ENCODE data around the gene RHOBTB3. TPM values are rescaled to one million over a fixed set of nuclear protein-coding genes. Genes with fewer than 3 reads are reported as not detected.
A peak's percentile ranks its signal among the peaks of the same experiment; 100 is the strongest.

RHOBTB3 gene
- total RNA-seq, 4 donors from 2014 or later, result 58.7 to 85.7 (median 68.0) TPM

- H3K36me3 ChIP-seq, result no peaks in the 10 kb centered on the region
- DNase-seq, result no peak
- H3K4me3 ChIP-seq (replicated peaks in 1 of 3), result no peak overlapping the region
- intact Hi-C loops (cut with DNase I), result no loop called here
- H3K4me1 ChIP-seq, result peaks cover 8 to 32% of the 10 kb centered on the region in 2 donors
- 84% methylated on average over 5 of the region's 5 CpGs for WGBS, 2 donors
- H3K9me3 ChIP-seq, result no peaks in the 10 kb centered on the region
- no peaks in the 10 kb centered on the region for H3K27me3 ChIP-seq
- H3K27ac ChIP-seq, result no peak overlapping the region
- TF ChIP-seq POLR2A (IDR thresholded peaks at IDR 0.05), result no peak
- TF ChIP-seq CTCF (IDR thresholded peaks at IDR 0.05), result no peak
These were observed 7.3 kb upstream of the RHOBTB3 start for GRCh38 chr5:95723632-95724369.

DNA sequence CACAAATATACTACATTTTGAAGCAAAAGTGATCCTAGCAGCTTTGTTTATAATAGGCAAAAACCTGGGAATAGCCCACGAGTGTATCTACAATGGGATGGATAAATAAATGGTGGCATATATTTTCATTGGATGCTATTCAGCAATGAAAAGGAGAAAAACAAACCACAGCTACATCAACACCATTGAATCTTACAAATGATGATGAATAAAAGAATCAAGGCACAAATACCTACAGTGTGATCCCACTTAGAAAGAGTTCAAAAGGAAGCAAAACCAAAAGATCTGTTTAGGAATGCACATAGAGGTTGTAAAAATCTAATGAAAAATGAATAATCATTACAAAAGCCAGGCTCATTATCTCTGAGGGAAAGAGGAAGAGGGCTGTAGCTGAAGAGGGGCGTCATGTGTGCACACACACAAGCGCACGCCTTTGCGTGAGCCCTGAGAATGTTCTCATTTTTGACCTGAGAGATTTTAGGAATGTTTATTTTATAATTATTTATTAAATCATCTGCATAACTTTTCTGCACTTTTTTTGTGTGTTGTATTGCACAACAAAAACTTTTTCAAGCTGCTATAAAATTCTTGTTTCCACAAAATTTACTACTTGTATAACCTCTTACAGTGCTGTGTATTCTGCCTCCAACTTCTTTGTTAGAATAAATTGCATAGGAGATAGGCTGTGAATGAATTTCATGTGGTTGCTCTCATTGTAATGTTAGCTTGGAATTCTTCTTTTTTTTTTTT lies 5.9 kb upstream of the RHOBTB3 start:
- Histone ChIP-seq H3K27me3 (no peaks in the 10 kb centered on the region), H3K4me3 (replicated peaks in 1 of 3) (no peak overlapping the region), H3K27ac (no peak overlapping the region), H3K36me3 (no peaks in the 10 kb centered on the region), H3K4me1 (peaks cover 10 to 29% of the 10 kb centered on the region in 2 donors), H3K9me3 (no peaks in the 10 kb centered on the region)
- no peak for DNase-seq
- TF ChIP-seq CTCF (IDR thresholded peaks at IDR 0.05), result no peak
- intact Hi-C loops (cut with DNase I), result no loop called here
- 79 to 86% methylated on average over 5 of the region's 5 CpGs for WGBS, 2 donors

DNA sequence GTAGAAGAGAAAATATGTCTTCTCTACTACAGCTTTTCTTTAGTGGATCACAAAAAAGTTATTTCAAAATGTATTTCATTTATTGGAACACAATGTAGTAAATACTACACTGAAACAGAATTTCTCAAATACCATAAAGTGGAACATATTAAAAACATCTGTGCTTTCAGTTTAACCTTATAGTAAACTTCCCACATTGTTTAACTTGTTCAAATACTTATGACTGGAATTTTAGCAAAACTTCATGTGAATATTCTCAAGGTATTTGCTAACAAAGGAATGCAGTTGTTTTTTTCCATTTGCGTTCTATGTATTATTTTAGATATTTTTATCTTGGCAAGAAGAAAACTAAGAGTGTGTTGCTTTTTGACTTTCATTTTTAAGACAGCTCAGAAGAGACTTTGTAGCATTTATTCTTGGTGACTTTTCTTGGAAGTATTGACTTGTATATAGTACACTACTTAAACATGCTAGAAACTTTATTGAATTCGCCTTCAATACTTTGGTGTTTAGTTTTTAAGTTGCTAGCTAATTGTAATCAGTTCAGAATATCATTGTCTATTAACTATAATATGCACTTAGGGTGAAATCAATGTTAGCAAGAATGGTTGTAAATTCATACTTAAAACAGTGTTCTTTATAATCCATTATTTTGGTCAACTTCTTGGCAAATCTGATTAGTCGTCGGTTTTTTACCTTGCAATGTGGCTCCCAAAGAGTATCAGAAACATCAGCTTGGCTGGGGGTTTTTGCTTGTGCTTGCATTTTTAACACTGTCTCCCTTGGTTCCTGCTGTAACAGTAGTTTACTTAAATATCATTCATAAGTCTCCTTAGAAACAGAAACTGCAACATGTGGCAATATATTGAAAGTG lies 5.0 kb upstream of the RHOBTB3 start:
- H3K9me3 ChIP-seq, result no peaks in the 10 kb centered on the region
- no peak overlapping the region for H3K4me3 ChIP-seq (replicated peaks in 1 of 3)
- H3K4me1 ChIP-seq, result peaks cover 12 to 20% of the 10 kb centered on the region in 2 donors
- peak overlapping the region in 1 of 3 donors; percentile 24 for H3K27ac ChIP-seq
- TF ChIP-seq POLR2A (IDR thresholded peaks at IDR 0.05), result no peak
- no peak for TF ChIP-seq CTCF (IDR thresholded peaks at IDR 0.05)
- no peaks in the 10 kb centered on the region for H3K27me3 ChIP-seq
- no peak for DNase-seq
- intact Hi-C loops (cut with DNase I), result no loop called here
- H3K36me3 ChIP-seq, result no peaks in the 10 kb centered on the region
- 79 to 88% methylated on average over 4 of the region's 4 CpGs for WGBS, 2 donors

DNA sequence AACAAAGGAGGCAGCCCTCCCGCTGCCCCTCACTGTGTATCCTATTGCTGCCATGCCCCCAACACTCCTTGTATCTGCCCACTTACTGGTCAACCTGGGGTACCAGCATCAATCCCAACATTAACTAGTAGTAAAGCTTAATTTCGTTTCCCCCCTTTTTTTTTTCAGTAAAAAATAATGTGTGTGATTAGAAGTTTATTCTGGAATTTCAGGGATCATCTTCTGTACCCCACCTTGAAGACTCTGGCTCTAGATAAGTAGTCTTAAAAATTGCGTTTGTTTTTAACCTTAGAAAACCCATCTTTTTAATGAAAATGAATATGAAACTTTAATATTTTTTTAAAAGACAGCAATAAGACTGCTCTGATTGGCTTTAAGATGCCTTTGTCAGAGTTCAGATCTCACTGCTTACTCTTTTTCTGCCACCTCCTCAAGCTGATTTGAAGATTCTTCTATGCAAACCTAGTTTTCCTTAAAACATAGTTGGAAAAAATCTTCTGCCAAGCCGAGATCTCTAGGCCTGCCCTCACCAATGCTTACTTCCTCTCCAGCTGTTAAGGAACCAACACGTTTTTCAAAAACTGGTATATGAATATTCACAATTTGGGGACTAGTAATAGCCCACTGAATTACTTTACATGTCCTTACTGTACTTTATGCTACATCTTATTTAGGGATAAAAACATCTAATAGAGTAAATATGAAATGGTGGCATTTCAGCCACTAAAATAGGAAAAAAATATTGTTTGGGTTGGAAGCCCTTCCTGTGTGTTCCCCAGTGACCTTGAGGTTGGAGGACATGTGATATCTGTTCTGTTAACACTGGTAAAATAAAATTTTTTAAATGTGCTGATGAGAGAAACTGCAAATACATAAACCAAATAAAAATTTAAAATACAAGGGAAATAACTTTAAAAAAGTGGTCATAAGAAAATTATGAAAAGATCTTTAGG lies 4.0 kb upstream of the RHOBTB3 start:
- H3K27me3 ChIP-seq, result no peaks in the 10 kb centered on the region
- H3K27ac ChIP-seq, result no peak overlapping the region
- no peaks in the 10 kb centered on the region for H3K9me3 ChIP-seq
- H3K4me1 ChIP-seq, result peaks cover 12 to 20% of the 10 kb centered on the region in 2 donors
- intact Hi-C loops (cut with DNase I), result no loop called here
- no peaks in the 10 kb centered on the region for H3K36me3 ChIP-seq
- no peak for DNase-seq
- TF ChIP-seq CTCF (IDR thresholded peaks at IDR 0.05) (no peak), POLR2A (IDR thresholded peaks at IDR 0.05) (no peak)
- WGBS, 2 donors, result 77 to 78% methylated on average over 5 of the region's 5 CpGs
- H3K4me3 ChIP-seq (replicated peaks in 1 of 3), result no peak overlapping the region

Measured in thyroid gland (tissue), 4 donors.